Chondrocyte (in vitro differentiated cells): ENCODE results near the gene SHOX. TPM values are rescaled to one million over a fixed set of nuclear protein-coding genes. Genes with fewer than 3 reads are reported as not detected.
"Not testable (repeated sequence)": the region's sequence is repeated elsewhere in the genome, so short reads cannot be mapped to it uniquely, and the experiment has no call there.

Experiments used
- DNase-seq: peaks from one replicate; pipeline ENCODE4 v3.0.0; 2021; ENCODE audit warnings: mixed read lengths, low spot score
- H3K27ac Mint-ChIP-seq: one replicate; pipeline ENCODE4 v1.8.0; 2021; ENCODE audit warnings: mild to moderate bottlenecking, moderate library complexity, mixed read lengths; ENCODE audit not compliant: unreplicated experiment
- H3K27me3 Mint-ChIP-seq: 2 replicates; pipeline ENCODE4 v1.8.0; 2021; ENCODE audit warnings: low read depth, mixed read lengths
- H3K36me3 Mint-ChIP-seq: 2 replicates; pipeline ENCODE4 v1.8.0; 2021; ENCODE audit warnings: low read depth, mixed read lengths
- H3K4me1 Mint-ChIP-seq: 2 replicates; pipeline ENCODE4 v1.8.0; 2021; ENCODE audit warnings: low read depth, mild to moderate bottlenecking, mixed read lengths
- H3K4me3 Mint-ChIP-seq: one replicate; pipeline ENCODE4 v1.8.0; 2021; ENCODE audit warnings: mild to moderate bottlenecking, moderate library complexity, mixed read lengths; ENCODE audit not compliant: unreplicated experiment
- H3K9me3 Mint-ChIP-seq: 2 replicates; pipeline ENCODE4 v1.8.0; 2021; ENCODE audit warnings: low read depth, mixed read lengths
- CTCF ChIP-seq: fragments of 200-600 bp; sonication (generic); IDR thresholded peaks from 2 replicates; pipeline ENCODE4 v1.5.0; 2021; ENCODE audit warnings: antibody characterized with exemption, mild to moderate bottlenecking, moderate library complexity
- total RNA-seq: library from RNA; stranded (reverse); gene quantifications from 3 replicates; pipeline ENCODE4 v1.2.1, GENCODE V29; 2021

SHOX gene
- total RNA-seq, 1 donor from 2014 or later: not detected

- H3K36me3 Mint-ChIP-seq: no peaks in the 10 kb centered on the region
- no peak overlapping the region for H3K4me3 Mint-ChIP-seq
- H3K4me1 Mint-ChIP-seq: no peaks in the 10 kb centered on the region
- H3K9me3 Mint-ChIP-seq: no peaks in the 10 kb centered on the region
- no peak for DNase-seq
- TF ChIP-seq CTCF: no peak
- H3K27ac Mint-ChIP-seq: no peak overlapping the region
- peaks cover 6% of the 10 kb centered on the region for H3K27me3 Mint-ChIP-seq
Measured at GRCh38 chrX:586351-586750, 44.2 kb upstream of the SHOX start.

- H3K9me3 Mint-ChIP-seq, H3K27me3 Mint-ChIP-seq, H3K36me3 Mint-ChIP-seq, H3K27ac Mint-ChIP-seq, H3K4me1 Mint-ChIP-seq, DNase-seq, H3K4me3 Mint-ChIP-seq: not testable (repeated sequence)
Measured at GRCh38 chrX:589261-589660, 41.3 kb upstream of the SHOX start.

GRCh38 chrX:590693-591404, 39.7 kb upstream of the SHOX start:
- no peak for DNase-seq
- H3K27me3 Mint-ChIP-seq: peaks cover 2% of the 10 kb centered on the region
- peaks cover 9% of the 10 kb centered on the region for H3K9me3 Mint-ChIP-seq
- no peak overlapping the region for H3K4me3 Mint-ChIP-seq
- H3K36me3 Mint-ChIP-seq: no peaks in the 10 kb centered on the region
- no peaks in the 10 kb centered on the region for H3K4me1 Mint-ChIP-seq
- no peak for TF ChIP-seq CTCF
- peak overlapping the region; percentile 17 for H3K27ac Mint-ChIP-seq

GRCh38 chrX:599837-600715, 30.5 kb upstream of the SHOX start:
- H3K27me3 Mint-ChIP-seq: no peaks in the 10 kb centered on the region
- H3K9me3 Mint-ChIP-seq: peaks cover 32% of the 10 kb centered on the region
- no peak for DNase-seq
- H3K36me3 Mint-ChIP-seq: peaks cover 4% of the 10 kb centered on the region
- no peaks in the 10 kb centered on the region for H3K4me1 Mint-ChIP-seq
- no peak overlapping the region for H3K4me3 Mint-ChIP-seq
- no peak for TF ChIP-seq CTCF
- H3K27ac Mint-ChIP-seq: no peak overlapping the region

- not testable (repeated sequence) for H3K27ac Mint-ChIP-seq, H3K4me3 Mint-ChIP-seq, H3K27me3 Mint-ChIP-seq, H3K36me3 Mint-ChIP-seq, H3K4me1 Mint-ChIP-seq, DNase-seq
- H3K9me3 Mint-ChIP-seq: peaks cover 11% of the 10 kb centered on the region
Measured at GRCh38 chrX:603029-603428, 27.6 kb upstream of the SHOX start.

- not testable (repeated sequence) for H3K4me1 Mint-ChIP-seq, H3K27me3 Mint-ChIP-seq, H3K4me3 Mint-ChIP-seq, H3K27ac Mint-ChIP-seq, H3K36me3 Mint-ChIP-seq, H3K9me3 Mint-ChIP-seq, DNase-seq
Measured at GRCh38 chrX:604616-605015, 26.0 kb upstream of the SHOX start.

- not testable (repeated sequence) for H3K27me3 Mint-ChIP-seq, DNase-seq, H3K4me1 Mint-ChIP-seq, H3K36me3 Mint-ChIP-seq, H3K27ac Mint-ChIP-seq, H3K4me3 Mint-ChIP-seq
- H3K9me3 Mint-ChIP-seq: peaks cover 28% of the 10 kb centered on the region
Measured at GRCh38 chrX:608088-608487, 22.5 kb upstream of the SHOX start.
